Activated T-helper 9 cell treated with anti-CD3 and anti-CD28 coated beads, Interleukin-2, amount 50 U/mL, for 16 hours (primary cell): ENCODE measurements around the gene TMEM86A.
"Not testable (repeated sequence)": the region's sequence is repeated elsewhere in the genome, so short reads cannot be mapped to it uniquely, and the experiment has no call there.

ENCODE experiments used
- DNase-seq: peaks from one replicate; pipeline ENCODE4 v3.0.0-alpha.2; 2020; ENCODE audit warnings: low read depth

The TMEM86A gene, protein sequence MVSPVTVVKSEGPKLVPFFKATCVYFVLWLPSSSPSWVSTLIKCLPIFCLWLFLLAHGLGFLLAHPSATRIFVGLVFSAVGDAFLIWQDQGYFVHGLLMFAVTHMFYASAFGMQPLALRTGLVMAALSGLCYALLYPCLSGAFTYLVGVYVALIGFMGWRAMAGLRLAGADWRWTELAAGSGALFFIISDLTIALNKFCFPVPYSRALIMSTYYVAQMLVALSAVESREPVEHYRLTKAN

DNA sequence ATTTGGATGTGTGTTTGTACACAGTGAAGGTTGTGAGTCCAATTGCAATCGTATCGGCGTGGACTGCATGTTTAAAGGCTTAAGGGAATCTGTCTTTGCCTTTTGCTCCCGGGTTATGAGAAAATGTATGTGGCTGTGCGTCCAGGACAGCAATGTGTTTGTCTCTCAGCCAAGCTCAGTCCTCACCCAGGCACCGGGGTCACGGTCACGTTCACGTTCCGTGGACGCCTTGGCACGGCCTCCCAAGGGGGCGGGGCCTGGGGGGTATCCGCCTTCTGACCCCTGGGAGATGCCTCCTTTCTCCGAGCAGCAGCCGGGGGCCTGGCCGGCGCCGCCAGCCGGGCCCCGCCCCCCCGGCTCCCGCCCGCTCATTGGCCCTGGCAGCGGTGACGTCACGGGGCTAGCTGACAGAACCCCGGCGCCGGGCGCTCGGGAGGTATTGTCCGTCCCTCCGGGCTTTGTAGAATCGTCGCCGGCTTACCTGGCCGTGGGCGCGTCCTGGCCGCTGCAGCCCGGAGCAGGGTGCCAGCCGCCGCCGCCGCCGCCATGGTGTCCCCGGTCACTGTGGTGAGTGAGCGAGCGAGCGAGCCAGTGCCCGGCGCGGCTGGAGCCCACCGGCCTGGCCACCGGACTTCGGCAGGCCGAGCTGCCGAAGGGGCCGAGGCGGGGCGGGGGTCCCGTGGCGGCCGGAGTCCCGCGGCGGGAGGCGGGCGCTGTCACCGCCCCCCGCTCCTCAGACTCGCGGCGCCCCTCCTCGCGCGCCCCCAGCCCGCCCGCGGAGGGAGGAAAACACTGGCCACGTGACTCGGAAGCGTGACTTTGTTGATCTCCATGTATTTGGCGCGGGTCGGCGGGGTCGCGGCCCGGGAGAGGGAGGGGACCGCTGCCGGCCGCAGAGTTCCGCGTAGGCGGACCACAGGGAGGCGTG lies at the start of gene TMEM86A:
TMEM86A (plus strand) TSS at position 439 of the 928 bp plus-strand sequence; CDS start at position 547, 108 bp downstream.
- peak; percentile 85 for DNase-seq

GRCh38 chr11:18650353-18650752 lies 48.2 kb upstream of the TMEM86A start:
- no peak for DNase-seq

- no peak for DNase-seq
Observed at GRCh38 chr11:18650859-18651557, 47.6 kb upstream of the TMEM86A start.

DNA sequence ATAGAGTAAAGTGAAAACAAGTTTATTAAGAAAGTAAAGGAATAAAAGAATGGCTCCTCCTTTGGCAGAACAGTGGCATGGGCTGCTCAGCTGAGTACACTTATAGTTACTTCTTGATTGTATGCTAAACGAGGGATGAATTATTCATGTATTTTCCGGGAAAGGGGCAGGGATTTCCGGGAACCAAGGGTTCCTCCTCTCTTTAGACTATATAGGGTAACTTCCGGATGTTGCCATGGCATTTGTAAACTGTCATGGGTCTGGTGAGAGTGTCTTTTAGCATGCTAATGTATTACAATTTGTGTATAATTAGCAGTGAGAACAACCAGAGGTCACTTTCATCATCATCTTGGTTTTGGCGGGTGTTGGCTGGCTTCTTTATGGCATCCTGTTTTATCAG lies 40.9 kb upstream of the TMEM86A start:
- no peak for DNase-seq

DNA sequence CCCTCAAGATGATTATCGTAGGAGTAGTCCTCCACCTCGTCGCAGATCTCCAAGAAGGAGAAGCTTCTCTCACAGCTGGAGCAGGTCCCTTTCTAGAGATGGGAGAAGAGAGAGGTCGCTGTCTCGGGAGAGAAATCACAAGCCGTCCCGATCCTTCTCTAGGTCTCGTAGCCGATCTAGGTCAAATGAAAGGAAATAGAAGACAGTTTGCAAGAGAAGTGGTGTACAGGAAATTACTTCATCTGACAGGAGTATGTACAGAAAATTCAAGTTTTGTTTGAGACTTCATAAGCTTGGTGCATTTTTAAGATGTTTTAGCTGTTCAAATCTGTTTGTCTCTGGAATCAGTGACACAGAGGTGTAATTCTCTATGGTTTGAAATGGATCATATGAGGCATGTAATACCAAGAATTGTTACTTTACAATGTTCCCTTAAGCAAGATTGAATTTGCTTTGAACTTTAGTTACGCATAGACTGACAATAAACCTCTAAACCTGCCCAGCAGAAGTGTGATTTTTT lies 33.2 kb upstream of the TMEM86A start:
- not testable (repeated sequence) for DNase-seq

GRCh38 chr11:18668131-18668530 lies 30.4 kb upstream of the TMEM86A start:
- DNase-seq, result no peak

DNA sequence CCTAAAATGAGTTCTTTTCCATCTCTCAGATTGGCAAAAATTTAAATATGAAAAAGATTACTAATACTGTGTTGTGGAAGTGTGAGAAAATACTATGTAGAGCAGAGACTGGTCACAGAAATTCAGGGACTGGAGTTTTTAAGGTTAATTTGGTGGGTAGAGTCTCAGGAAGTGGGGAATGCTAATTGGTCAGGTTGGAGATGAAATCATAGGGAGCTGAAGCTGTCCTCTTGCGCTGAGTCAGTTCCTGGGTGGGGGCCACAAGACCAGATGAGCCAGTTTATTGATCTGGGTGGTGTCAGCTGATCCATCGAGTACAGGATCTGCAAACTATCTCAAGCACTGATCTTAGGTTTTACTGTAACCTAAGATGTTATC lies 29.4 kb upstream of the TMEM86A start:
- DNase-seq, result peak; percentile 9

DNA sequence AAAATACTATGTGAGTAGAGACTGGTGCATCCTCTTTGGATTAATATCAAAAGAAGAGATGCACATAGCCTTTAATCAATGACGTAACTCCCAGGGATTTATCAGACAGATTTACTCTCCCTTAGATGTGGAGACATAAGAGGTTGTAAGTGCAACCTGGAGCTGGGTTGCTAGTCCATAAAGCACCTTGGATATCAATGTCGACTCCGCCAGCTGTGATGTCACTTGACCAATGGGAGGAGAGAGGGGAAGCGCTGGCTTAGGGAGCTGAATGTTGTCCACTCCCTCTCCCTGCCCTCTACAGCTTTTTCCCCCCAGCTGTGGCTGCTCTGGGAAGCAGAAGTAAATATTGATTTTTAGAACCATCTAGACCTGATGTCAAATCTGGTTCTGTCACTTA lies 28.9 kb upstream of the TMEM86A start:
- no peak for DNase-seq

DNA sequence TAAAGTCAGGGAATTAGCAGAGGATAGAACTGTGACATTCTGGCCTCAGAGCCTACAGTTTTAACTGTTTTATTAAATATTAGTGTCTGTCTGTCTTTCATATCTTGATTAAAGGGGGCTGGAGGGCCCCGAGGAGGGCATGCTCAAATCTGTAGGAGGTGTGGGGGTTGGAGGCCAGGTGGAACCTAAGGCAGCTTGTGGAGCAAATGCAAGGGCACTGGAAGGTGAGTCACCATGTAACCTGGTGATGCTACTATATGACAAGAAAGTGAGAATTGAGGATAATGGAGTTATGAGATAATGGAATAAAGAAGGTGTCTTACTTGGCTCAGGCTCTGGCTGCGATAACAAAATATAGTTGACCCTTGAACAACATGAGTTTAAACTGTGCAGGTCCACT lies 27.3 kb upstream of the TMEM86A start:
- no peak for DNase-seq

- not testable (repeated sequence) for DNase-seq
Observed at GRCh38 chr11:18672209-18672608, 26.4 kb upstream of the TMEM86A start.

DNA sequence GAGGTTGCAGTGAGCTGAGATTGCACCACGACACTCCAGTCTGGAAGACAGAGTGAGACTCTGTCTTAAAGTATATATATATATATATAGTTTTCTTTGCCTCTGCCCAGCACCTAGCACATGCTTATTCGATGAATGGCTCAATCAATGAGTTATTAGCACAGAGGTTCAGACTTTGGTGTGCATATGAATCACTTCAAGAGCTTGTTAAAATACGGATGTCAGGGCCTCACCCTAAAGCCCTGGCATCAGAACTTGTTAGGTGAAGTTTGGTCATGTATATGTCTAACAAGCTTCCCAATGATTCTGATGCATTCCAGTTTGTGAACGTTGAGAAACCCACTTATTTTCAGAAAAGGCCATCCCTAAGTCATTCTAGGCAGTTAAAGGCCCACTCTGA lies 21.8 kb upstream of the TMEM86A start:
- DNase-seq, result no peak

GRCh38 chr11:18677560-18677959 lies 21.0 kb upstream of the TMEM86A start:
- no peak for DNase-seq

DNA sequence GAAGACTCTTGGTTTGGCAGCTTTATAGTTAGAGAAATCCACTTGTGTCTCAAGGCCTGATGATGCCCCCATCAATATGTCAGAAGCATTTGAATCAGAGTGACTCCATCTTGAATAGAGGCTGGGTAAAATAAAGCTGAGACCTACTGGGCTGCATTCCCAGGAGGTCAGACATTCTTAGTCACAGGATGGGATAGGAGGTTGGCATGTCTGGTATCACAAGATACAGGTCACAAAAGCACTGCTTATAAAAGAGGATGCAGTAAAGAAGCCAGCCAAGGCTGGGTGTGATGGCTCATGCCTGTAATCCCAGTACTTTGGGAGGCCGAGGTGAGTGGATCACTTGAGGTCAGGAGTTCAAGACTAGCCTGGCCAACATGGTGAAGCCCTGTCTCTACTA lies 16.6 kb upstream of the TMEM86A start:
- DNase-seq, result not testable (repeated sequence)

GRCh38 chr11:18682466-18682865 lies 16.1 kb upstream of the TMEM86A start:
- DNase-seq, result no peak

DNA sequence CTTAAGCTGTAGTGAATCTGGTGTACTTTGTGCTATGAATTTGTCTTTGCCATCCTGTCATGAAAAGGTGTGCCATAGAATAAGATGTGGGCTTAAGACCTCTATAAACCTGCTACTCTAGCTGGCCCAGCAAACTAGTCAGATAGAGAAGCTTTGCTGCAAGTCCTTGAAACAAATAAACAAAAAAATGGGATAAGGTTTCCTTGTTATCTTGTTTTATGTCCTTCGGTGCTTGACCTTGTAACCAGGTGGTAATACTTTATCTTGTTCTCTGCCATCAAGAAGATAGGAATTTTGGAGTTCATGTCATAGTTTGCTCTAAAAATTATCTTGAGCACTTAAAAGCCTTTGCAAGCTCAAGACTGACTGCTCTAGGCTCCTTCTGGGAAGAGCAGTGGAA lies 14.3 kb upstream of the TMEM86A start:
- no peak for DNase-seq

- DNase-seq, result not testable (repeated sequence)
Observed at GRCh38 chr11:18691467-18692140, 7.0 kb upstream of the TMEM86A start.

DNA sequence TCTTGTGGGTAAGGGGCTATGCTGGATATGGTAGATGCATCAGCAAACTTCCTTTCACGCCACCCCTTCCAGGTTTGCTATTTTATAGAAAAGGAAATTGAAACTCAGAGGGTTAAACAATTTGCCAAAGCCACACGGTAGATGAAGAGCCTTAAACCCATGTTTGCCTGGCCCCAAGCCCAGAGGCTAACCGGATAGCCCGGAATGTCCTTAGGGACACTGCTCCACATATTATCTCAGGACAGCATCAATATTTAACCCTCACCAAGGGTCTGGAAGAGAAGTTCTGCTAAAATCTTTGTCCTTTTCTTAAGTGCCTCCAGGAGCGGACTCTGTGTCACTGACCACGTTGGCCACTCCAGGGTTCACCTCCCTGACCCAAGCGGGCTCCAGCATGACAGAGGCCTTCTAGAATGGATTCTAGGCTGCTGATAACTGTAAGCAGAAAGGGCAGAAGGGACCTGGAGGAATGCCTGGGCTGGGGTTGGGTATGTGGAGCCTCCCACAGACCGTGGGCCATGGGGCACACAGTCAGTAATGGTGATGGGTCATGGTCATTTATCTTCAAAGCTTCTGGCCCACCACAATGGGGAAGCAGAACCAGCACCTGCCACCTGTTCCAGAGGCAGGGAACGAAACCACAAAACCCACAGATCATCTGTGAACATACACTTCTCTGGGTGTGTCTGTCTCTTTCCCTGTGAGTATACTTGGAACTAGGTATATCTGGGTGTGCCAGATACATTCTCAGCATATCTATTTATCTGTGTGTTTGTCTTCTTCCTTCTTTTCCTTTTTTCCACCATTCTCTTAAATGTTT lies 5.4 kb upstream of the TMEM86A start:
- no peak for DNase-seq

- DNase-seq, result no peak
Observed at GRCh38 chr11:18696638-18697225, 1.8 kb upstream of the TMEM86A start.

DNA sequence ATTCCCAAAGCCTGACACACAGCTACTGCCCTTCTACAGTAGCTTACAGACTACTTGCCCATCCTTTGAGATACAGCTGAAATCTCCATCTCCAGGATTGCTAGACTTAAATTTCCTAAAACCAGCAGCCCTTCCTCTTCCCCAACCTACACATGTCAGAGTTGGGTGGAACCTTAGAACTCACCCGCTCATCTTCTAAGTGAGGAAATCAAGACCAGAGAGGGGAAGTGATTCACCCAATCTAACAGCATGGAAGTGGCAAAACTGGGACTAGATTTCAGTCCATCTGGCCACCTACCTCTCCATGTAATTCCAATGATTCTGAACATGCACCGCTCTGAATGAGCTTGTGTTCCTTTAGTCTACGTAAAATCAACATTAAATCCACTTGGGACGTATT lies 1.0 kb upstream of the TMEM86A start:
- DNase-seq, result no peak

DNA sequence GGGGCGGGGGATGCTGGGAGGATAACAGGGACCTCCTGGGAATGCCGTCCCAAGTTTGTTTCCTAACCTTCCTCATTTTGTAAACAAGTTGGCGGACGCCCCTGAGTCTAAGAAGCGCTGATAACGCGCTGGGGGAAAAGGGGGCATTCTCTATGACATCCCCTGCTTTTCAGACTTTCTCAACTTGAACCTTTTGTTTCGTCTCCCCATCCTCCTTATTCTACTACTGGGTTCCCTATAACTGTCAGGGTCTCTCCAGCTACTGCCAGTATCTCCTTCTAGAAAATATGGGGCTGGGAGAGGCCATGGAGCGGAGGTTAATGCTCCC lies 654 bp downstream of the TMEM86A start:
- no peak for DNase-seq

DNA sequence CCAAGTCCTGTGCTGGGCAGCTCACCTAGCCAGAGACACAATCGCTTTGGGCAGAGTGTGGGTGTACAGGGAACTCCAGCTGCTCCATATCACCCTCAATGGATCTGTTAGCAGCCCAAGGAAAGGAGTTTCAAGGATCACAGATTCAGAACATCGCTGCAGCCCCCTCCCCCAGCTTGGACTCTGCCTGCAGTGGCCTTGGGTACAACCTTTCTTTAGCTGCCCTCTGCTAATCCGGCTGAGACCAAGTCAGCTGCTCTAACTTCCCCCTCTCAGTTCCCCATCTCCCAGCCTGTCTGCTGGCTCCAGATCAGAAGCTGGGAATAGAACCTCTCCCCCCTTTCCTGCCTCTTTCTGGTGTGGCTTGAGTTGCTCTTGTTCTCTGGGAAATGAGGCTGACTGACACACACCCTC lies 1.3 kb downstream of the TMEM86A start:
- no peak for DNase-seq
